ENCODE data around the gene SPEM1. TPM values are rescaled to one million over a fixed set of nuclear protein-coding genes. Genes with fewer than 3 reads are reported as not detected.

Gene SPEM1
- total and polyA plus RNA-seq, 2 of the 13 experiments (the other 11 are each of a cell fraction or from before 2014, with no cell fraction given), result not detected

GRCh38 chr17:7380855-7381683 lies 39.1 kb upstream of the SPEM1 start, which contains the start of gene TNK1 (continued):
- TF ChIP-seq, protein P1, sequence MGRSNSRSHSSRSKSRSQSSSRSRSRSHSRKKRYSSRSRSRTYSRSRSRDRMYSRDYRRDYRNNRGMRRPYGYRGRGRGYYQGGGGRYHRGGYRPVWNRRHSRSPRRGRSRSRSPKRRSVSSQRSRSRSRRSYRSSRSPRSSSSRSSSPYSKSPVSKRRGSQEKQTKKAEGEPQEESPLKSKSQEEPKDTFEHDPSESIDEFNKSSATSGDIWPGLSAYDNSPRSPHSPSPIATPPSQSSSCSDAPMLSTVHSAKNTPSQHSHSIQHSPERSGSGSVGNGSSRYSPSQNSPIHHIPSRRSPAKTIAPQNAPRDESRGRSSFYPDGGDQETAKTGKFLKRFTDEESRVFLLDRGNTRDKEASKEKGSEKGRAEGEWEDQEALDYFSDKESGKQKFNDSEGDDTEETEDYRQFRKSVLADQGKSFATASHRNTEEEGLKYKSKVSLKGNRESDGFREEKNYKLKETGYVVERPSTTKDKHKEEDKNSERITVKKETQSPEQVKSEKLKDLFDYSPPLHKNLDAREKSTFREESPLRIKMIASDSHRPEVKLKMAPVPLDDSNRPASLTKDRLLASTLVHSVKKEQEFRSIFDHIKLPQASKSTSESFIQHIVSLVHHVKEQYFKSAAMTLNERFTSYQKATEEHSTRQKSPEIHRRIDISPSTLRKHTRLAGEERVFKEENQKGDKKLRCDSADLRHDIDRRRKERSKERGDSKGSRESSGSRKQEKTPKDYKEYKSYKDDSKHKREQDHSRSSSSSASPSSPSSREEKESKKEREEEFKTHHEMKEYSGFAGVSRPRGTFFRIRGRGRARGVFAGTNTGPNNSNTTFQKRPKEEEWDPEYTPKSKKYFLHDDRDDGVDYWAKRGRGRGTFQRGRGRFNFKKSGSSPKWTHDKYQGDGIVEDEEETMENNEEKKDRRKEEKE (IDR thresholded peaks at IDR 0.05), result no peak
- peak; percentile 53 for TF ChIP-seq PHF21A (CRISPR knock-in tag; IDR thresholded peaks at IDR 0.05)
- TF ChIP-seq PPARG (CRISPR knock-in tag; conservative IDR thresholded peaks at IDR 0.05), result no peak
- TF ChIP-seq ETV5 (CRISPR knock-in tag; IDR thresholded peaks at IDR 0.05; ENCODE audit: borderline replicate concordance), result peak; percentile 40; the same call in 1 of the 2 replicates
- no peak for TF ChIP-seq POGZ (CRISPR knock-in tag; IDR thresholded peaks at IDR 0.05)
- no peak for TF ChIP-seq SSRP1 (CRISPR knock-in tag; IDR thresholded peaks at IDR 0.05)
- no peak for TF ChIP-seq RELA (CRISPR knock-in tag; IDR thresholded peaks at IDR 0.05)
- TF ChIP-seq RCOR2 (CRISPR knock-in tag; IDR thresholded peaks at IDR 0.05), result no peak
- TF ChIP-seq ZMAT5 (CRISPR knock-in tag; IDR thresholded peaks at IDR 0.05; ENCODE audit: borderline replicate concordance, low read depth), result no peak
- no peak for TF ChIP-seq ZBTB34 (CRISPR knock-in tag; IDR thresholded peaks at IDR 0.05)
- no peak for TF ChIP-seq ZBTB10 (CRISPR knock-in tag; IDR thresholded peaks at IDR 0.05; ENCODE audit: borderline replicate concordance)
- no peak for TF ChIP-seq ZNF556 (CRISPR knock-in tag; IDR thresholded peaks at IDR 0.05; ENCODE audit: borderline replicate concordance)
- no peak for TF ChIP-seq DNMT1 (CRISPR knock-in tag; IDR thresholded peaks at IDR 0.05)
- no peak for TF ChIP-seq ZNF790 (CRISPR knock-in tag; IDR thresholded peaks at IDR 0.05; ENCODE audit: borderline replicate concordance)
- no peak for TF ChIP-seq FOXA3 (CRISPR knock-in tag; IDR thresholded peaks at IDR 0.05)
- TF ChIP-seq ZMYM2 (CRISPR knock-in tag; IDR thresholded peaks at IDR 0.05), result no peak
- no peak for TF ChIP-seq ZNF121 (CRISPR knock-in tag; IDR thresholded peaks at IDR 0.05)
- TF ChIP-seq ZIK1 (CRISPR knock-in tag; IDR thresholded peaks at IDR 0.05; ENCODE audit: borderline replicate concordance, low read depth), result no peak
- no peak for TF ChIP-seq RAD51 (IDR thresholded peaks at IDR 0.05; ENCODE audit: borderline replicate concordance)
- TF ChIP-seq ZNF576 (CRISPR knock-in tag; IDR thresholded peaks at IDR 0.05), result no peak
- no peak for TF ChIP-seq ZSCAN30 (CRISPR knock-in tag; IDR thresholded peaks at IDR 0.05)
- no peak for TF ChIP-seq NR0B2 (CRISPR knock-in tag; IDR thresholded peaks at IDR 0.05)
